Suppressor macrophage treated with lipopolysaccharide for 4 hours (primary cell): Measurements from ENCODE around the gene GALT.

Source experiments
- DNase-seq: peaks from one replicate; pipeline ENCODE4 v3.0.0-alpha.2; 2020

The GALT gene

DNA sequence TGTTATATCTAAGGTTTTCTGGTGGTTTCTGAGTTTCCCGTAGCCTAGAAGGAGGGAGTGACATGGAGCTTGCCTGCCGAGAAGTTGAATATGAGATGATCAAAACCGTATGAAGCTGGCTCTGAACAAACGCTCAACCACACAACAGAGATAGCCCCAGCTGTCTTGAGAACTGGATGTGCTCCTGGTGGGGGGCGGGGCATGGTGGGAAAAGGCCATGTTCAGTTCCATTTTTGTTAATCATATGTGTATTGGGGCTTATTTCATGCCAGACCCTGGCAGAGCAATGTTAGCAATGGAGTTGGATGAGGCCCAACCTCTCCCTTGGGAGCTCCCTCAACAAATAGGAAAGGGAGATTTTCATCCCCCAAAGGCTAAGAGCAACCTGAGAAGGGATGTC, 39.8 kb downstream of the GALT start:
- DNase-seq = no peak

- peak; percentile 50 for DNase-seq
Measured at GRCh38 chr9:34686732-34687131, 40.3 kb downstream of the GALT start.

GRCh38 chr9:34687276-34688030, 41.0 kb downstream of the GALT start:
- DNase-seq = peak; percentile 23

DNA sequence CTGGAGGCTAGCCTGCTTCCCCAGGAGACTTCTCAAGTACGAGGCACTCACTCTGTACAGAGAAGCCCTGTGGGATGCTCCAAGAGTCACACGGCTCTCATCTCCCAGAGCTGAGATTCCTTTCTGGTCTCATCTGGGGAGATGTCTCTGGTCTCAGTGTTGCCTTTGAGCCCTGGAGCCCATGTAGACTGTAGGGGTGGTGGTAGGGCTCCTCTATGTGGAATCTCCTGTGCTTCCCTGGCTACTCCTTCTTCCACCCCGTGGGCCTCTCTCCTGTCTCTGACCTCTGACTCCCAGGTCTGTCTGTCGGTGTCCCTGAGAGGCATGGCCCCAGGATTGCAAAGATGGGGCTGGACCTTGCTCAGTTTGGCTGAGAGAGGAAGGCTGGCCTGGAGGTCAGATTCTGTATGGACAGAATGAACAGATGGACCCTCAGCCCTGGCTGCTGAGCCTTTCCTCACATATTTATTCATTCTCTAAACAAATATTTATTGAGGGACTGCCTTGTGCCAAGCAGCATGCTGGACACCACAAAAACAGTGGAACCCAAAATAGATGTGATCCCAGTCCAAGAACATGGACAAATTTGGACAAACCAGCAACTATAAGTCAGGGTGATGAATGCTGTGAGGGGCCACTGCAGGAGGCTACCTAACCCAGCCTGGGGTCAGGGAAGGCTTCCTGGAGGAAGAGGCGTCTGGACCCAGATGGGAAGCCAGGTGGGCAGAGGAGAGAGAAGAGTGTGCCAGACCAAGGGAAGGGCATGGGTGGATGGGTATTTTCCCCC, 42.0 kb downstream of the GALT start:
- no peak for DNase-seq

GRCh38 chr9:34689116-34689470, 42.6 kb downstream of the GALT start:
- DNase-seq = no peak

DNA sequence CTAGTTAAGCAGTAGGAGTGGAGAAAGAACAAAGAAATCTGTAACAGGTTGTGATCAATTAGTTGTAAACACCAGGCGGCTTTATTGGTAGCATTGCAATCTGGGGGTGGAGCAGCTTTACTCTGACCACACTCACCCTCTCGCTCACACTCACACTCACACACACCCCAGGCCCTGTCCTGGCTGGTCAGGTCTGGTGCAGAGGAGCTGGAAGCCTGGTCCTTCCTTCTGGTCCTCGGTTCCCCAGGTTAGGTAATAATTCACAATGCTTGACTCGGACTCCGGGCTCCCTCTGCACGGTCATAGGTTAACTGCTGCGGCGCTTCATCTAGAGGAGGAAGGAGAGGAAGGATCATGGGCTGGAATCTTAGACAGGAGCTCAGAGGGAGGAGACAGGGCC, 43.0 kb downstream of the GALT start:
- no peak for DNase-seq

DNA sequence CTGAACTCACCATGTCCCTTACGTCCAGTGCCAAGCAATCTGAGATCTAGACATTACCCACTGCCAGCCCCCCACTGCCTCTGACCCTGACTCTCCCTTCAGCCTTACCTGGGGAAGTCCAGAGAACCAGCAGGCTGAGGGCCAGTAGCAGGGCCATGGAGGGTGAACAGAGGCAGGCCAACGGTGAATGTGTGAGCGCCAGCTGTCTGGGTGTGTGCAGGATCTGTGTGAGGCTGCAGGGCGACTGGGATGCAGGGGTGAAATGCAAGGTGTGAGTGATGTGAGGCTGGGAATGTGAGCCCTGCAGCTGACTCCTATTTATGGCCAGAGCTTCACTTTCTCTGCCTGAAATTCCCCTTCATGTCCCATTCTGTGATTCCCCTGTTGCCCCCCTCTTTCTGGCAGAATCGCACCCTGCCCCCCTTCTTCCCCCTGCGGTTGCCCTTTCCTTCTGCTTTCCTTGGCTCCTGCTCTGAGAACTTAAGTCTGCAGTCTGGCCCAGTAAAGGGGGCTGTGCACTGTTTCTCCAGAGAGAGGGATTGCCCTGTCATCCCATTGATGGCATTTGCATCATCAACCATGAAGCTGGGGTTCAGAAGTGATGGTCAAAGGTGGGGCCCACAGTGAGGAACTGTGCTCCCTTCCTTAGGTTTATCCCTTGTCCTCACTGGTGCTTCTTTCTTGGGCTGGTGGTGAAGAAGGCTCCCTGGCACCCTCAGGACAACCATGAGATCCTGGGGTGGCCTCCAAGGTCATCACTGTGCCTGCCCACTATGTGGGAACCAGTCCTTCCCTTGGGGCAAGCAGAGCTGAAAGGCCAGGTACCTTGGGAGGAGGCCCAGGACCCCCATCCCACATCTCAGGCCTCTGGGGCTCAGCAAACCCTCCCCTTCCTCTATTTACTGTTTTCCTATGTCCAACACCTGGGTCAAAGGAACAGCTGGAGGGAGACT, 44.8 kb downstream of the GALT start, which contains the start of gene CCL19:
Gene CCL19 (minus strand): TSS at position 294 of the 953 bp plus-strand sequence. CDS start 137 bp downstream, at position 157.
- DNase-seq = peak; percentile 73

DNA sequence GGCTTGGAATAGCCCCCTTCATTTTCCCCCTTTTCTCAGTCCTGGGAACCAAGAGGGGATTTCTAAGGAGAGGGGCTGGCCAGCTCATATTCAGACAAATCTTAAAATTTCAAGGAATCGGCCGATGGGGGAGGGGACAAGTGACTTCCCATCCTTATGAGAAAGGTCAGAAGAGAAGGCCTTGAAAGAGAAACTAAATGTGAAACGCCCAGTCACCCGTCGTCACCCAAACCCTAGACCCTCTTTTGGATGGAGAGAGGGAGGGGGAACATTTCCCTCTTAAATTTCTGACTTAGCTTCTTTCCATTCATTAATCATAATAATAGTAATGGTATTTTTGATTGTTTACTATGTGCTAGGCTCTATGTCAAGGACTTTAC, 45.5 kb downstream of the GALT start:
- DNase-seq = peak; percentile 74

GRCh38 chr9:34693560-34693959, 47.1 kb downstream of the GALT start:
- no peak for DNase-seq

DNA sequence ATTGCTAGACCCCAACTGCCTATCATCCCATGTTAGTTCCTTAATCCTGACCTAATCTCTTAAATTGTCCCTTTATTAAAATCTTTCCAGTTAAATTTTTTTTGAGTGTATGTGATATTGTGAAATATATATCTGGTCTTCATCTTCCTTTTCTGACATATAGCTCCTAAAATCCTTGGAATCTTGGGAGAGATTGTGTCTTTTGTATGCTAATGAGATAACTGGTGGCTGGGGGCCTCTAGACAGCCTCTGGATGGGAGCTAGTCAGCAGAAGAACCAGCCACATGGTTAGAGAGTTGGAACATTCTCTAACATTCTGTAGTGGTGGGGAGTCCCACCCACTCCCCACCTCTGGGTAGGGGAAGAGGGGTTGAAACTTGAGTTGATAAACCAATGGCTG, 48.3 kb downstream of the GALT start:
- DNase-seq = no peak
